ENCODE measurements around the gene EPAS1. TPM values are rescaled to one million over a fixed set of nuclear protein-coding genes. Genes with fewer than 3 reads are reported as not detected.

The EPAS1 gene
- total RNA-seq, 1 experiment from 2014 or later, result 146 TPM

DNA sequence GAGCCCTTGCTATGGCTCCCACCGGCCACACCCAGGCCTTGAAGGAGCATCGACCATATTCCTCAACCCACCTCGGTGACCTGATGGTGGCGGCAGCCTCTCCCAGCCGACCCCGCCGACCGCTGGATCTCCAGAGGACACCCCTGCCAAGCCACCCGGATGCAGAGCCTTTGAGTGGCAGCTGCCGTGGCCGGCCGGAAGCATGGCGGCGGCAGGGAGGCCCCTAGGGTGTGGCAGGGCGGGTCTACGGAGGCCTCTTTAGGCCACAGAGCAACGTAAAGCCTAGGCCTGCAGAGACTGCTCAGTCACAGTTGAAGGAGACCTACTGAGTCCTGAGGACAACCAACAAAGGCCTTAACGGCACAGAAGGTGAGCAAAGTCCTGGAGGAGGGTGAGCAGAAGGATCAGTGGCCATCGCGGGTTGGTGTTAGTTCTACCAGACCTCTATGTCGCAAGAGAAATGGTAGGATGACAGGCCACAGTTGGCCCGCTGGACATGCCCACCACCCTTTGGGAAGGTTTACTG, 131.8 kb downstream of the EPAS1 start:
- DNase-seq (ENCODE audit: unreplicated experiment), result no peak
- TF ChIP-seq, protein P1, sequence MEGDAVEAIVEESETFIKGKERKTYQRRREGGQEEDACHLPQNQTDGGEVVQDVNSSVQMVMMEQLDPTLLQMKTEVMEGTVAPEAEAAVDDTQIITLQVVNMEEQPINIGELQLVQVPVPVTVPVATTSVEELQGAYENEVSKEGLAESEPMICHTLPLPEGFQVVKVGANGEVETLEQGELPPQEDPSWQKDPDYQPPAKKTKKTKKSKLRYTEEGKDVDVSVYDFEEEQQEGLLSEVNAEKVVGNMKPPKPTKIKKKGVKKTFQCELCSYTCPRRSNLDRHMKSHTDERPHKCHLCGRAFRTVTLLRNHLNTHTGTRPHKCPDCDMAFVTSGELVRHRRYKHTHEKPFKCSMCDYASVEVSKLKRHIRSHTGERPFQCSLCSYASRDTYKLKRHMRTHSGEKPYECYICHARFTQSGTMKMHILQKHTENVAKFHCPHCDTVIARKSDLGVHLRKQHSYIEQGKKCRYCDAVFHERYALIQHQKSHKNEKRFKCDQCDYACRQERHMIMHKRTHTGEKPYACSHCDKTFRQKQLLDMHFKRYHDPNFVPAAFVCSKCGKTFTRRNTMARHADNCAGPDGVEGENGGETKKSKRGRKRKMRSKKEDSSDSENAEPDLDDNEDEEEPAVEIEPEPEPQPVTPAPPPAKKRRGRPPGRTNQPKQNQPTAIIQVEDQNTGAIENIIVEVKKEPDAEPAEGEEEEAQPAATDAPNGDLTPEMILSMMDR (IDR thresholded peaks at IDR 0.05; ENCODE audit: unreplicated experiment), result no peak
- Mint-ChIP-seq H3K4me1 (ENCODE audit: insufficient read depth, unreplicated experiment) (peaks cover 13% of the 10 kb centered on the region), H3K4me3 (ENCODE audit: unreplicated experiment) (no peak overlapping the region), H3K27me3 (ENCODE audit: insufficient read depth, unreplicated experiment) (no peaks in the 10 kb centered on the region), H3K27ac (ENCODE audit: low read depth, unreplicated experiment) (no peak overlapping the region), H3K36me3 (ENCODE audit: insufficient read depth, unreplicated experiment) (no peaks in the 10 kb centered on the region), H3K9me3 (ENCODE audit: unreplicated experiment) (no peaks in the 10 kb centered on the region)
- intact Hi-C loops (cut with micrococcal nuclease), result no loop called here
- CTCF ChIA-PET, result no interaction called here
- BruUV-seq (replicated peaks), result no TSS peak
- POLR2A ChIA-PET, result interaction anchor here (0.9 kb wide), 1 partner anchor 10 kb away, joined by 3 read pairs; no protein-coding TSS in a partner anchor

DNA sequence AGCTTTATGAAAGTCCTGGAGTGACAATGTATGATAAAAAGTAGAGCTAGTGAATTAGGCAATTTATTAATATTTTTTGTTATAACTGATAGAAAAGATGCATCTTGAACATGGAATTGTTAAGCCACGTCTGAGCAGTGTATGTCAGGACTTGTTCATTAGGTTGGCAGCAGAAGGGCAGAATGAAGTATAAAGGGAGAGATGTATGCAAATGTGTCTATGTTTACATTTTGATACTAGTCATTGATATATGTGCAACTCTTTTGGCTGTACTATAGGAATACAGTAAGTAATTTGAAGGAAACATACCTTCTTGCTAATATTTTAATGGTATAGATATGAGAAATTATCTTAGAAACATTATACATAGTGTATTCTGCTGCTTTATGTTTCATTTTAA, 133.2 kb downstream of the EPAS1 start:
- no peak for DNase-seq (ENCODE audit: unreplicated experiment)
- ChIA-PET CTCF (interaction anchor here (1.0 kb wide), 1 partner anchor 8 kb away, joined by 3 read pairs; no protein-coding TSS in a partner anchor), POLR2A (interaction anchor here (0.8 to 1.3 kb wide), 2 partner anchors 10 to 22 kb away, joined by 3 to 4 read pairs; no protein-coding TSS in a partner anchor)
- intact Hi-C loops (cut with micrococcal nuclease), result no loop called here
- BruUV-seq (replicated peaks), result no TSS peak
- H3K4me1 Mint-ChIP-seq (ENCODE audit: insufficient read depth, unreplicated experiment), result peaks cover 25% of the 10 kb centered on the region
- TF ChIP-seq, protein P1 (IDR thresholded peaks at IDR 0.05; ENCODE audit: unreplicated experiment), result no peak
- no peaks in the 10 kb centered on the region for H3K9me3 Mint-ChIP-seq (ENCODE audit: unreplicated experiment)
- H3K4me3 Mint-ChIP-seq (ENCODE audit: unreplicated experiment), result no peak overlapping the region
- no peaks in the 10 kb centered on the region for H3K27me3 Mint-ChIP-seq (ENCODE audit: insufficient read depth, unreplicated experiment)
- H3K36me3 Mint-ChIP-seq (ENCODE audit: insufficient read depth, unreplicated experiment), result no peaks in the 10 kb centered on the region
- no peak overlapping the region for H3K27ac Mint-ChIP-seq (ENCODE audit: low read depth, unreplicated experiment)

GRCh38 chr2:46430992-46431391, 133.8 kb downstream of the EPAS1 start:
- CTCF ChIA-PET, result interaction anchor here (0.7 to 1.0 kb wide), 2 partner anchors 30 to 36 kb away, joined by 3 read pairs; no protein-coding TSS in a partner anchor
- TF ChIP-seq, protein P1 (IDR thresholded peaks at IDR 0.05; ENCODE audit: unreplicated experiment), result no peak
- no peak overlapping the region for H3K27ac Mint-ChIP-seq (ENCODE audit: low read depth, unreplicated experiment)
- H3K4me3 Mint-ChIP-seq (ENCODE audit: unreplicated experiment), result no peak overlapping the region
- intact Hi-C loops (cut with micrococcal nuclease), result no loop called here
- no peak for DNase-seq (ENCODE audit: unreplicated experiment)
- H3K36me3 Mint-ChIP-seq (ENCODE audit: insufficient read depth, unreplicated experiment), result no peaks in the 10 kb centered on the region
- POLR2A ChIA-PET, result interaction anchor here (0.8 to 1.3 kb wide), 3 partner anchors 9 to 22 kb away, joined by 3 to 4 read pairs (median 3); no protein-coding TSS in a partner anchor
- no peaks in the 10 kb centered on the region for H3K27me3 Mint-ChIP-seq (ENCODE audit: insufficient read depth, unreplicated experiment)
- H3K9me3 Mint-ChIP-seq (ENCODE audit: unreplicated experiment), result peaks cover under 1% of the 10 kb centered on the region
- BruUV-seq (replicated peaks), result no TSS peak
- H3K4me1 Mint-ChIP-seq (ENCODE audit: insufficient read depth, unreplicated experiment), result peaks cover 25% of the 10 kb centered on the region

GRCh38 chr2:46431481-46432235, 134.5 kb downstream of the EPAS1 start:
- TF ChIP-seq, protein P1 (IDR thresholded peaks at IDR 0.05; ENCODE audit: unreplicated experiment), result no peak
- Mint-ChIP-seq H3K9me3 (ENCODE audit: unreplicated experiment) (peaks cover 5% of the 10 kb centered on the region), H3K27me3 (ENCODE audit: insufficient read depth, unreplicated experiment) (no peaks in the 10 kb centered on the region), H3K4me1 (ENCODE audit: insufficient read depth, unreplicated experiment) (peaks cover 25% of the 10 kb centered on the region), H3K4me3 (ENCODE audit: unreplicated experiment) (no peak overlapping the region), H3K36me3 (ENCODE audit: insufficient read depth, unreplicated experiment) (no peaks in the 10 kb centered on the region), H3K27ac (ENCODE audit: low read depth, unreplicated experiment) (no peak overlapping the region)
- no peak for DNase-seq (ENCODE audit: unreplicated experiment)
- no TSS peak for BruUV-seq (replicated peaks)
- ChIA-PET CTCF (interaction anchor here (0.7 to 1.0 kb wide), 2 partner anchors 30 to 36 kb away, joined by 3 read pairs; no protein-coding TSS in a partner anchor), POLR2A (interaction anchor here (0.8 to 0.9 kb wide), 2 partner anchors 9 to 23 kb away, joined by 3 read pairs; no protein-coding TSS in a partner anchor)
- intact Hi-C loops (cut with micrococcal nuclease), result no loop called here
